Kidney (tissue), 14 donors: ENCODE measurements around the gene KIRREL3. TPM values are rescaled to one million over a fixed set of nuclear protein-coding genes. Genes with fewer than 3 reads are reported as not detected.

ENCODE experiments used
- DNase-seq, 5 donors: peaks; one replicate each; pipeline ENCODE4 v3.0.0-alpha.2; 2013 to 2020
- FAIRE-seq: peaks from 2 replicates; lab custom pipeline; 2012; peaks lifted over from hg19 to GRCh38; lab: Jason Lieb, UNC
- H3K27ac ChIP-seq, 2 donors: one replicate each; pipeline ENCODE4 v1.7.0; 2013; ENCODE audit warnings: low read depth in 2 of 2, low read length in 2 of 2, inconsistent platforms in 1 of 2
- H3K27me3 ChIP-seq: one replicate; pipeline ENCODE4 v1.7.1; 2013; ENCODE audit warnings: low read length, inconsistent platforms; ENCODE audit not compliant: control insufficient read depth, insufficient read depth
- H3K36me3 ChIP-seq, 3 donors: one replicate each; pipeline versions ENCODE4 v1.7.0 to v1.7.1; 2013; ENCODE audit warnings: low read length in 3 of 3, control low read depth in 1 of 3, inconsistent platforms in 1 of 3; ENCODE audit not compliant: insufficient read depth in 3 of 3, control insufficient read depth in 2 of 3
- H3K4me1 ChIP-seq, 3 donors: one replicate each; pipeline versions ENCODE4 v1.7.0 to v1.7.1; 2013; ENCODE audit warnings: low read length in 3 of 3, inconsistent platforms in 1 of 3, low read depth in 1 of 3; ENCODE audit not compliant: control insufficient read depth in 2 of 3, insufficient read depth in 2 of 3
- H3K4me3 ChIP-seq, 3 donors: one replicate each; pipeline versions ENCODE4 v1.7.0 to v1.8.1; 2013; ENCODE audit warnings: low read length in 3 of 3, control low read depth in 1 of 3, inconsistent platforms in 1 of 3
- H3K9ac ChIP-seq, 3 donors: one replicate each; pipeline versions ENCODE4 v1.7.0 to v1.7.1; 2013; ENCODE audit warnings: low read length in 3 of 3, control low read depth in 1 of 3, inconsistent platforms in 1 of 3
- H3K9me3 ChIP-seq, 3 donors: one replicate each; pipeline versions ENCODE4 v1.7.0 to v1.7.1; 2013; ENCODE audit warnings: low read length in 3 of 3, control low read depth in 1 of 3, inconsistent platforms in 1 of 3; ENCODE audit not compliant: control insufficient read depth in 2 of 3, insufficient read depth in 1 of 3
- CTCF ChIP-seq: IDR thresholded peaks from 3 replicates; pipeline ENCODE4 v1.5.1; 2012; ENCODE audit warnings: mild to moderate bottlenecking, moderate library complexity, borderline replicate concordance; ENCODE audit not compliant: insufficient read depth; ENCODE audit errors: extremely low read depth
- intact Hi-C: fragments of 100-400 bp; cut with DNase I; formaldehyde crosslinking; loops from one replicate; pipeline ENCODE4 v1.11.1; 2022
- polyA plus RNA-seq: library from polyadenylated mRNA; stranded (reverse); fragments of 350-450 nt; fragmentation: Illumina TruSeq; extraction: RNeasy Lipid Tissue Mini Kit (QIAGEN cat#74804); gene quantifications from one replicate; pipeline ENCODE4 v1.2.3, GENCODE V29; 2014; ENCODE audit warnings: low read depth, low replicate concordance; ENCODE audit not compliant: insufficient read depth
- total RNA-seq: library from RNA; stranded (reverse); fragmentation: NEBNext Ultra II Directional; extraction: Animal tissue kit (Norgen Biotek cat#: 25700); gene quantifications from one replicate; pipeline ENCODE4 v1.2.1, GENCODE V29; 2021
- donor health status: control.
- donor health status: control.
- donor health status: control.
- donor health status: control.
- donor health status: control.
- donor health status: DM: yes; HTN: yes; CAD: no.
- donor health status: Normal renal cell carcinoma (clear cell type).

KIRREL3 gene
- total and polyA plus RNA-seq, 2 donors from 2014 or later = 0.19 to 0.22 TPM

GRCh38 chr11:126518071-126518971, 482.2 kb downstream of the KIRREL3 start:
- Histone ChIP-seq H3K27me3 (no peaks in the 10 kb centered on the region), H3K27ac (no peak overlapping the region), H3K9ac (no peak overlapping the region), H3K36me3 (no peaks in the 10 kb centered on the region), H3K4me1 (no peaks in the 10 kb centered on the region), H3K9me3 (no peaks in the 10 kb centered on the region), H3K4me3 (no peak overlapping the region)
- FAIRE-seq (no peak), DNase-seq (no peak)
- intact Hi-C loops = no loop called here
- no peak for TF ChIP-seq CTCF

GRCh38 chr11:126515501-126515900, 485.1 kb downstream of the KIRREL3 start:
- Histone ChIP-seq H3K27ac (no peak overlapping the region), H3K4me3 (no peak overlapping the region), H3K9ac (no peak overlapping the region), H3K9me3 (no peaks in the 10 kb centered on the region), H3K4me1 (no peaks in the 10 kb centered on the region), H3K36me3 (no peaks in the 10 kb centered on the region), H3K27me3 (no peaks in the 10 kb centered on the region)
- no peak for TF ChIP-seq CTCF
- DNase-seq (no peak), FAIRE-seq (no peak)
- intact Hi-C loops = no loop called here

- TF ChIP-seq CTCF = no peak
- Histone ChIP-seq H3K4me3 (no peak overlapping the region), H3K9me3 (no peaks in the 10 kb centered on the region), H3K27ac (no peak overlapping the region), H3K36me3 (no peaks in the 10 kb centered on the region), H3K4me1 (no peaks in the 10 kb centered on the region), H3K27me3 (no peaks in the 10 kb centered on the region), H3K9ac (no peak overlapping the region)
- DNase-seq (no peak), FAIRE-seq (no peak)
- intact Hi-C loops = no loop called here
These were observed 486.4 kb downstream of the KIRREL3 start for GRCh38 chr11:126514061-126514693.
